ENCODE data around the gene FAM118B.

The FAM118B gene

GRCh38 chr11:126281666-126282175 lies 70.1 kb downstream of the FAM118B start:
- peaks cover 20% of the 10 kb centered on the region for H3K4me1 ChIP-seq (ENCODE audit: control insufficient read depth, insufficient read depth, low read length)
- peaks cover 14% of the 10 kb centered on the region for H3K36me3 ChIP-seq (ENCODE audit: control insufficient read depth, insufficient read depth, low read length, severe bottlenecking)
- no peak for DNase-seq (ENCODE audit: low read depth)
- peak overlapping the region; percentile 90 for H3K4me3 ChIP-seq (ENCODE audit: low read length)
- peak overlapping the region; percentile 89 for H3K9ac ChIP-seq (ENCODE audit: low read length)
- no peaks in the 10 kb centered on the region for H3K9me3 ChIP-seq (ENCODE audit: control insufficient read depth, low read length)
- H3K27me3 ChIP-seq (replicated peaks; ENCODE audit: control insufficient read depth, insufficient read depth, low read length): no peaks in the 10 kb centered on the region

- peak overlapping the region; percentile 89 for H3K9ac ChIP-seq (ENCODE audit: low read length)
- peaks cover 8% of the 10 kb centered on the region for H3K36me3 ChIP-seq (ENCODE audit: control insufficient read depth, insufficient read depth, low read length, severe bottlenecking)
- peaks cover 20% of the 10 kb centered on the region for H3K4me1 ChIP-seq (ENCODE audit: control insufficient read depth, insufficient read depth, low read length)
- DNase-seq (ENCODE audit: low read depth): peak; percentile 29
- H3K27me3 ChIP-seq (replicated peaks; ENCODE audit: control insufficient read depth, insufficient read depth, low read length): no peaks in the 10 kb centered on the region
- H3K9me3 ChIP-seq (ENCODE audit: control insufficient read depth, low read length): no peaks in the 10 kb centered on the region
- H3K4me3 ChIP-seq (ENCODE audit: low read length): peak overlapping the region; percentile 90
Observed at GRCh38 chr11:126282361-126282735, 70.8 kb downstream of the FAM118B start.

GRCh38 chr11:126282736-126283591 lies 71.4 kb downstream of the FAM118B start, which contains the start of gene TIRAP:
Gene TIRAP, plus strand, starts transcription at chr11:126283093. Its CDS starts 7,802 bp downstream, at chr11:126290895.
- peak within 1 kb of the TSS; percentile 89 for H3K9ac ChIP-seq (ENCODE audit: low read length)
- H3K36me3 ChIP-seq (ENCODE audit: control insufficient read depth, insufficient read depth, low read length, severe bottlenecking): peaks cover 2% of the 10 kb centered on the region
- peak within 1 kb of the TSS; percentile 90 for H3K4me3 ChIP-seq (ENCODE audit: low read length)
- no peaks in the 10 kb centered on the region for H3K27me3 ChIP-seq (replicated peaks; ENCODE audit: control insufficient read depth, insufficient read depth, low read length)
- peak; percentile 83 for DNase-seq (ENCODE audit: low read depth)
- no peaks in the 10 kb centered on the region for H3K9me3 ChIP-seq (ENCODE audit: control insufficient read depth, low read length)
- peaks cover 20% of the 10 kb centered on the region for H3K4me1 ChIP-seq (ENCODE audit: control insufficient read depth, insufficient read depth, low read length)

- DNase-seq (ENCODE audit: low read depth): peak; percentile 88
- Histone ChIP-seq H3K4me1 (ENCODE audit: control insufficient read depth, insufficient read depth, low read length) (peaks cover 20% of the 10 kb centered on the region), H3K36me3 (ENCODE audit: control insufficient read depth, insufficient read depth, low read length, severe bottlenecking) (peaks cover 10% of the 10 kb centered on the region), H3K9ac (ENCODE audit: low read length) (no peak overlapping the region), H3K27me3 (replicated peaks; ENCODE audit: control insufficient read depth, insufficient read depth, low read length) (no peaks in the 10 kb centered on the region), H3K9me3 (ENCODE audit: control insufficient read depth, low read length) (no peaks in the 10 kb centered on the region), H3K4me3 (ENCODE audit: low read length) (no peak overlapping the region)
Observed at GRCh38 chr11:126284829-126285228, 73.2 kb downstream of the FAM118B start.

GRCh38 chr11:126288237-126288636 lies 76.7 kb downstream of the FAM118B start:
- no peaks in the 10 kb centered on the region for H3K9me3 ChIP-seq (ENCODE audit: control insufficient read depth, low read length)
- H3K36me3 ChIP-seq (ENCODE audit: control insufficient read depth, insufficient read depth, low read length, severe bottlenecking): peaks cover 40% of the 10 kb centered on the region
- H3K4me3 ChIP-seq (ENCODE audit: low read length): no peak overlapping the region
- H3K27me3 ChIP-seq (replicated peaks; ENCODE audit: control insufficient read depth, insufficient read depth, low read length): no peaks in the 10 kb centered on the region
- DNase-seq (ENCODE audit: low read depth): no peak
- H3K9ac ChIP-seq (ENCODE audit: low read length): no peak overlapping the region
- H3K4me1 ChIP-seq (ENCODE audit: control insufficient read depth, insufficient read depth, low read length): peaks cover 10% of the 10 kb centered on the region

GRCh38 chr11:126290887-126291286 lies 79.3 kb downstream of the FAM118B start:
- no peaks in the 10 kb centered on the region for H3K9me3 ChIP-seq (ENCODE audit: control insufficient read depth, low read length)
- no peaks in the 10 kb centered on the region for H3K27me3 ChIP-seq (replicated peaks; ENCODE audit: control insufficient read depth, insufficient read depth, low read length)
- H3K4me3 ChIP-seq (ENCODE audit: low read length): no peak overlapping the region
- no peak for DNase-seq (ENCODE audit: low read depth)
- no peaks in the 10 kb centered on the region for H3K4me1 ChIP-seq (ENCODE audit: control insufficient read depth, insufficient read depth, low read length)
- H3K9ac ChIP-seq (ENCODE audit: low read length): no peak overlapping the region
- peaks cover 51% of the 10 kb centered on the region for H3K36me3 ChIP-seq (ENCODE audit: control insufficient read depth, insufficient read depth, low read length, severe bottlenecking)

- DNase-seq (ENCODE audit: low read depth): no peak
- Histone ChIP-seq H3K27me3 (replicated peaks; ENCODE audit: control insufficient read depth, insufficient read depth, low read length) (no peaks in the 10 kb centered on the region), H3K4me1 (ENCODE audit: control insufficient read depth, insufficient read depth, low read length) (no peaks in the 10 kb centered on the region), H3K9ac (ENCODE audit: low read length) (no peak overlapping the region), H3K4me3 (ENCODE audit: low read length) (no peak overlapping the region), H3K9me3 (ENCODE audit: control insufficient read depth, low read length) (no peaks in the 10 kb centered on the region), H3K36me3 (ENCODE audit: control insufficient read depth, insufficient read depth, low read length, severe bottlenecking) (peaks cover 50% of the 10 kb centered on the region)
Observed at GRCh38 chr11:126293726-126294125, 82.1 kb downstream of the FAM118B start.

- H3K36me3 ChIP-seq (ENCODE audit: control insufficient read depth, insufficient read depth, low read length, severe bottlenecking): peaks cover 25% of the 10 kb centered on the region
Observed at GRCh38 chr11:126297004-126297403, 85.4 kb downstream of the FAM118B start.

GRCh38 chr11:126303623-126304456 lies 92.3 kb downstream of the FAM118B start, which contains the start of gene DCPS:
Gene DCPS, plus strand, starts transcription at chr11:126304060. Its CDS starts 21 bp downstream, at chr11:126304081.
- no peaks in the 10 kb centered on the region for H3K27me3 ChIP-seq (replicated peaks; ENCODE audit: control insufficient read depth, insufficient read depth, low read length)
- H3K4me1 ChIP-seq (ENCODE audit: control insufficient read depth, insufficient read depth, low read length): peaks cover 11% of the 10 kb centered on the region
- peak within 1 kb of the TSS; percentile 86 for H3K4me3 ChIP-seq (ENCODE audit: low read length)
- DNase-seq (ENCODE audit: low read depth): peak; percentile 96
- peaks cover under 1% of the 10 kb centered on the region for H3K36me3 ChIP-seq (ENCODE audit: control insufficient read depth, insufficient read depth, low read length, severe bottlenecking)
- peak within 1 kb of the TSS; percentile 93 for H3K9ac ChIP-seq (ENCODE audit: low read length)
- H3K9me3 ChIP-seq (ENCODE audit: control insufficient read depth, low read length): no peaks in the 10 kb centered on the region

More at GRCh38 chr11:126297004-126297403, 85.4 kb downstream of the FAM118B start:
- Histone ChIP-seq H3K27me3 (replicated peaks; ENCODE audit: control insufficient read depth, insufficient read depth, low read length) (no peaks in the 10 kb centered on the region), H3K4me3 (ENCODE audit: low read length) (no peak overlapping the region), H3K9me3 (ENCODE audit: control insufficient read depth, low read length) (no peaks in the 10 kb centered on the region), H3K4me1 (ENCODE audit: control insufficient read depth, insufficient read depth, low read length) (no peaks in the 10 kb centered on the region), H3K9ac (ENCODE audit: low read length) (no peak overlapping the region)
- no peak for DNase-seq (ENCODE audit: low read depth)

GRCh38 chr11:126304457-126305075 lies 93.0 kb downstream of the FAM118B start:
- peaks cover 11% of the 10 kb centered on the region for H3K4me1 ChIP-seq (ENCODE audit: control insufficient read depth, insufficient read depth, low read length)
- no peaks in the 10 kb centered on the region for H3K36me3 ChIP-seq (ENCODE audit: control insufficient read depth, insufficient read depth, low read length, severe bottlenecking)
- H3K27me3 ChIP-seq (replicated peaks; ENCODE audit: control insufficient read depth, insufficient read depth, low read length): no peaks in the 10 kb centered on the region
- no peak for DNase-seq (ENCODE audit: low read depth)
- H3K9ac ChIP-seq (ENCODE audit: low read length): peak overlapping the region; percentile 93
- no peaks in the 10 kb centered on the region for H3K9me3 ChIP-seq (ENCODE audit: control insufficient read depth, low read length)
- H3K4me3 ChIP-seq (ENCODE audit: low read length): peak overlapping the region; percentile 86

Measured in adipocyte (in vitro differentiated cells).